Measurements from ENCODE around the gene EPN2.
"Not testable (repeated sequence)": the region's sequence is repeated elsewhere in the genome, so short reads cannot be mapped to it uniquely, and the experiment has no call there.

The EPN2 gene

DNA sequence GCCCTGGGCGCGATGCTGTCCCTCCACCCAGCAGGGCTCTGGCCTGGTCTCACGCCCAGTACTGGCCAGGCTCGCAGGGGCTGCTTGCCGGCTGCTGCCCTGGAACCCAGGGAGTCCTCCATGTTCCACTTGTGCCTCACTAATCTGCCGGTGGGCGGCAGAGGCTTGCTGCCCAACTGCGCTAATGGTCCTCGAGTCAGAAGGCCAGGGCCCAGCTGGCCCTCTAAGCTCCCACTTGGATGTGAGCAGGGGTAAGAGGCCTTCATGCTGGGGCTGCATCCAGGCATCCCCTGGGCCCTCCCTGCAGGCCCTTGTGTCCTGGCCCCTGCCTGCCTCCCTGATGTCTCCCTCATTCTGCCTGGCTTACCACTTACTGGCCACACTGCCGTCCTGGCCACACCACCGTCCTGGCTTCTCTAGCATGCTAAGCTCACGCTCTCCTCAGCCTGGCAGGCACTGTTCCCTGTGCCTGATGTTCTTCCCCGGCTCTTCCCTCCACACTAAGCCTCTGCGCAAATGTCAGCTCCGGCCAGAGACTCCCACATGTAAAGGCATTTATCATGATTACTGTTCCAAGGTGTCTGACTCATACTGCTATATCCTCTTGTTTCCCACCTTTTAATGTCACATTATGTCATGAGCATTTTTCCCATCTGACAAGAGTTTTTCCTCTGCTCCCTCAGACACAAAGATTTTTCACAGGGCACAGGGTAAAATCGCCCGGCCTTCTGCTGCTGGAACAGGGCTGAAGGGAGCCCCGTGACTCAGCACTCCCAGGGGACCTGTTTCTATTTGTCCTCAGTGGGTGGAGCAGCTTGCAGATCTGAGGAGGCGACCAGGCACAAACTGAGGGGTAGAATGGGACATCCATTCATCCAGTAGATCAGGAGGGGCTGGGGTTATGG is 109.4 kb downstream of the EPN2 start:
- peak; percentile 50 to 76 for DNase-seq

- DNase-seq = no peak
Observed at GRCh38 chr17:19347323-19348080, 110.3 kb downstream of the EPN2 start.

- DNase-seq = no peak
Observed at GRCh38 chr17:19348081-19348650, 111.0 kb downstream of the EPN2 start.

- no peak for DNase-seq
Observed at GRCh38 chr17:19348806-19349205, 111.6 kb downstream of the EPN2 start.

DNA sequence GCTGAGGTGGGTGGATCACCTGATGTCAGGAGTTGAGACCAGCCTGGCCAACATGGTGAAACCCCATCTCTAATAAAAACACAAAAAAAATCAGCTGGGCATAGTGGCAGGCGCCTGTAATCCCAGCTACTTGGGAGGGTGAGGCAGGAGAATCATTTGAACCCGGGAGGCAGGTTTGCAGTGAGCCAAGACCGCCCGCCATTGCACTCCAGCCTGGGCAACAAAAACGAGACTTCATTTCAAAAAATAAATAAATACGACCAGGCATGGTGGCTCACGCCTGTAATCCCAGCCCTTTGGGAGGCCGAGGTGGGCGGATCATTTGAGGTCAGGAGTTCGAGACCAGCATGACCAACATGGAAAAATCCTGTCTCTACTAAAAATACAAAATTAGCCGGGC is 116.2 kb downstream of the EPN2 start:
- DNase-seq = not testable (repeated sequence)

- no peak for DNase-seq
Observed at GRCh38 chr17:19354748-19355147, 117.6 kb downstream of the EPN2 start.

GRCh38 chr17:19357351-19357750 is 120.2 kb downstream of the EPN2 start:
- DNase-seq = peak in 1 of 2 experiments; percentile 87

- DNase-seq = peak; percentile 87 to 91
Observed at GRCh38 chr17:19357761-19358160, 120.6 kb downstream of the EPN2 start.

DNA sequence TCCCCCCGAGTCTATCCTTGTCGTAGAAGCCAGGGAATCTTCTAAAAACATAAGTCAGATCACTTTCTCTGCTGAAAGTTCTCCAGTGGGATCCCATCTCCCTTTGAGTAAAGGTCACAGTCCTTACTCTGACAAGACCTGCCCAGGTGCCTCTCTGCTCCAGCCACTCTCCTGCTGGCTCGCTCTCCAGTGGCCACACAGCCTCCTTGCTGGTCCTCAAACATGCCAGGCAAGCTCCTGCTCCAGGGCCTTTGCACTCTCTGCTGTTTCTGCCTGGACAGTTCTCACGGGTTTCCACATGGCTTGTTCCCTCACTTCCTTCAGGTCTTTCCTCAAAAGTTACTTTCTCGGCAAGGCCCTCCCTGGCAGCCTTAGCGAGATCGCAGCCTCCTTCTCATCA is 122.0 kb downstream of the EPN2 start:
- DNase-seq = no peak

DNA sequence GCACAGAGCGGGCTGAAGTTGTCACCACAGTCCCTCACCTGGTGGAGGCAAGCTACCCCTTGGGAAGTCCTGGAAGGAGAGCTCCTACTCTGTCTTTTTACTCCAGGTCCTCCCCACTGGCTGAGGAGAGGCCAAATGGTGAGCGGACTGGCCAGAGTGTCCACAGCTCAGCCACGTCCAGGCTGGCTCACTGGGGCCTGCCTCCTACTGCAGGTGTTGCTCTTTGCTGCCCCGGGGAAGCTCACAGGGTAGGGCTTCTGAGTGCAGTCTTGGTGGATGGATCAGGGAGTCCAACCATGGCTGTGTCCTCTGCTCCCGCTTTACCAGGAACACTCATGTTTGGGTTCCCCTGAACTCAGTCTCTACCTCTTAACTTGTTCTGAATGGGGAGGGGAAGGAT is 122.7 kb downstream of the EPN2 start:
- no peak for DNase-seq

DNA sequence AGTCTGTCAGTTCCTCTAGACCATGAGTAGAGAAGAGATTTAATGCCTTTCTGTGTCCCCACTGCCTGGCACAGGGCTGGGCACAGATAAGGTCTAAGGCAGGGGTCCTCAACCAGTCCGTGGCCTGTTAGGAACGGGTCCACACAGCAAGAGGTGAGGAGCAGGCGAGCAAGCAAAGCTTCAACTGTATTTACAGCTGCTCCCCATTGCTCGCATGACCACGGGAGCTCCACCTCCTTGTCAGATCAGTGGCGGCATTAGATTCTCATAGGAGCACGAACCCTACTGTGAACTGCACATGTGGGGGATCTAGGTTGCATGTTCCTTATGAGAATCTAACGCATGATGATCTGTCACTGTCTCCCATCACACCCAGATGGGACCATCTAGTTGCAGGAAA is 123.6 kb downstream of the EPN2 start:
- DNase-seq = no peak

DNA sequence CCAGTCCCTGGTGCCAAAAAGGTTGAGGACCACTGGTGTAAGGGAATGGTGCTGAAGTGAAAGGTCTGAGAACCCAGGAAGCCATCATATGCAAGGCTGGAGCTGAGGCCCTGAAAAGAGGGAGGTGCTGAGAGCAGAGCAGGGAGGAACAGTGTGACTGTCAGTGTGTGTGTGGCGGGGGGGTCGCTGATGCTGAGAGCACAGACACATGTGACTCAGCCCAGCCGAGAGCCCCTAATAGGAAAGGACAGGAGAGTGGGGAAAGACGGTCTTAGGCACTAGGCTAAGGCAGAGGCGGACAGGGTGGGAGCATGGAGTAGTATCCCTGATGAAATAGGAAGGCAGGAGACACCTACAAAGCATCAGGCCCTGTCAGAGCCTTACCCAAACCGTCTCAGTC is 124.2 kb downstream of the EPN2 start:
- no peak for DNase-seq

DNA sequence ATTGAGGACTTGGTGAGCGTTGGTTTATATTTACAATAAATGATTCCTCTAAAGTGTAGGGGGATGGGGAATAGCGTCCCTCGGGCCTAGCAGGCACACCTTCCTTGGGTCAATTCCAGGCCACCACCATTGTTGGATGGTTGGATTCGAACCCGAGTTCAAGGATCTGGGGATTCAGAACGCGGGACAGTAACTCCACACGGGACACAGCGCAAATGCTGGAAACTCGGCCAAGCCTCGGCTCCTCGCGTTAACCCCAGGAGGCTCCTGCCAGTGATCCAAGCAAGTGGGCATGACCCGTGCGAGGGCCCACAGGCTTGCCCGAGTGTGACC is 124.7 kb downstream of the EPN2 start:
- DNase-seq = no peak

DNA sequence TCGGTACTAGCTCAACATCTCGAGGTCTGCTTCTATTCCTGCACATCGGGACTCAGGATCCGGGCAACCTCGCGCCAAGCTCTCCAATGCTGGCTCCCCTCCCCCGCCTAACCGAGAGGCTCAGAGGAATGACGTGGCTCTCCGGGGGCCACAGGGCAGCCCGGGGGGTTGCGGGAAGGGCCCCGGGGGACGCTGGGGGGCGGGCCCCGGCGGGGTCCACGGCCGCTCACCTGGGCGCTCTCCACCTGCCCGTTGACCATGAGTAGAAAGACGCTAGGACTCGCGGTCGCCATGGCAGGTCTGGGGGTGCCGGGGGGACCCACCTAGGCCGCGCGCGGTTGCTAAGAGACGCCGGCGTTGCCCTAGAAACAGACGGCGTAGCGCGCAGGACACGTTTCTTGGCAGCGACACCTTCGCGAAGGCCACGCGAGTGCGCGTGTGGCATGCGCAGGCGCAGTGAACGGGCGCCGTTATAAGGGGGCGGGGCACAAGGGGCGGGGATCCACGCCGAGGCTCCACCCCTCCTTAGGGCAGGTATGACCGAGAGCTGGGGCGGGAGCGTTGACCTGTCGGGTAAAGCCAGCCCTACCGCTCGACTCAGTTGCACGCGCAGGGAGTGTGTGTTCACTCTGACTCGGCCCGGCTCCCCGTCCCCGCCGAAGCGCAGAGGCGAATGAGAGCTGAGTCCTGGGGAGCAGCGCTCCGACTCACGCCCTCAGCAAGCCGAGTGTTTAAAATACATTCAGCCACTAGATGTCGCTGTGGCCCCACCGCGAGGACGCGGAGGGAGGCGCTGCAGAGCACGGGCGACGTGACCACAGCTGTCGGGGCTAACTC is 125.3 kb downstream of the EPN2 start, which contains the start of gene B9D1:
TSS of gene B9D1 (minus strand) at position 447 of the 837 bp plus-strand sequence. CDS start at position 293, 154 bp downstream.
- peak; percentile 89 for DNase-seq

DNA sequence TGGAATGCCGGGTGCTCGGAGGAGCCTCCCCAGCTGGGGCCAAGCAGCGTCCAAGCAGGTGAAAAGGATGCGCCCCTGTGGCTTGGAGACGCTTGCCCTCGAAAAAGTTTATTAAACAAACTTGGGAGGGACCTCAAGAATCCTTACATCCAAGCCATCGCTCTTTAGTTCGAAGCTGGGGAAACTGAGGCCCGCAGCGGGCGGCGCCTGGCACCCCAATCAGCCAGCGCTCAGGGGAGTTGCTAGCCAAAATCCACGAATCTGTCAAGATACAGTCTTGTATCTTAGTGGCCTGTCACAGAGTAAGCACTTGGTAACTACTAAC is 125.9 kb downstream of the EPN2 start:
- no peak for DNase-seq

- peak in 1 of 2 experiments; percentile 27 for DNase-seq
Observed at GRCh38 chr17:19363460-19364035, 126.4 kb downstream of the EPN2 start.

DNA sequence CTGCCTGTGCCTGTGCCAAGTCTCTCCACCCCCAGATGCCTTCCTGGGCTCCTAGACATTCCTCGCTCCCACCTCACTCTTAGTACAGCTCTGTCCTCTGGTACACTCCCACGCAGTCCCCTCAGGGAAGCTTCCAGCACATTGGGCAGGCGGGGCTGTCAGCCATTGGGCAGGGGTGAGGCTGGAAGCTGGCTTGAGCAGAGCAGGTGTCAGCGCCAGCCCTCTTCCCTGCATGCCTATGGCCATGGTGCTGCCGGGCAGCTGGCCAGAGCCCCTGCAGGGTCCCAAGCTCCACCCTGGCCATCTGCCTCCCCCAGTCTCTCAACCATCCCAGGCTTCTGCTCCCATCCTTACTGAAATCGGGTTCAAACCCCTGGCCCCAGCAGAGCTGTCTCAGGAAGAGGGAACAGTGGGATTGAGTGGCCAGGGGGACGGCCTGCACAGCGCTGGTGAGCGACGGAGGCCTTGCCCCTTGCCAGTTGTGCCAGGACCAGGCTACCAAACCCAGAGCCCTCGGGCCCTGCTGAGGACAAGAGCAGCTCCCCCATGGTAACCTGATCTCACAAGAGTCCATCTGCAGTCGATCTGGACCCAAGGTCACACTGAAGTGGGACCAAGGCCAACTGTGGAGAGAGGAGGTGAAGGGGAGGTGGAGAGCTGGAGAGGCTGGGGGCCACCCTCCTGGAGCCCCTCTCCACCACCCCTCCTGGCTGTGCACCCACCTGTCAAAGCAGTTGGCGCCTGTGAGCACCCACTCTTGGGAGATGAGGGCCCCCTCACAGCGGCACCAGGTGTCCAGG is 127.7 kb downstream of the EPN2 start:
- peak; percentile 84 to 90 for DNase-seq

DNA sequence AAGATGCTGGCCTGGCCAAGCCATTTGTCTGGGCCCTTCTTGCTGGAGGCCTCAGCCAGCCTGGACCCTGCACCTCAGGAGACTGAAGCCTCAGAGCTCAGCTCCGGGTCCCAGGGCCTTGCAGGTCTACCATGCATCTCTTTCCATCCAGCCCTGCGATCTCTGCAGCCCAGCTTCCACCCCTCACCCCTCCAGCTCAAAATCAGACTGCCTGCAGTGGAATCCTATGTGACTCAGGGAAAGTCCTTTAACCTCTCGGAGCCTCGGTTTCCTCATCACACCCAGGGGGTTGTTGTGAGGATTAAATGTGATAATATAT is 128.3 kb downstream of the EPN2 start:
- DNase-seq = no peak

DNA sequence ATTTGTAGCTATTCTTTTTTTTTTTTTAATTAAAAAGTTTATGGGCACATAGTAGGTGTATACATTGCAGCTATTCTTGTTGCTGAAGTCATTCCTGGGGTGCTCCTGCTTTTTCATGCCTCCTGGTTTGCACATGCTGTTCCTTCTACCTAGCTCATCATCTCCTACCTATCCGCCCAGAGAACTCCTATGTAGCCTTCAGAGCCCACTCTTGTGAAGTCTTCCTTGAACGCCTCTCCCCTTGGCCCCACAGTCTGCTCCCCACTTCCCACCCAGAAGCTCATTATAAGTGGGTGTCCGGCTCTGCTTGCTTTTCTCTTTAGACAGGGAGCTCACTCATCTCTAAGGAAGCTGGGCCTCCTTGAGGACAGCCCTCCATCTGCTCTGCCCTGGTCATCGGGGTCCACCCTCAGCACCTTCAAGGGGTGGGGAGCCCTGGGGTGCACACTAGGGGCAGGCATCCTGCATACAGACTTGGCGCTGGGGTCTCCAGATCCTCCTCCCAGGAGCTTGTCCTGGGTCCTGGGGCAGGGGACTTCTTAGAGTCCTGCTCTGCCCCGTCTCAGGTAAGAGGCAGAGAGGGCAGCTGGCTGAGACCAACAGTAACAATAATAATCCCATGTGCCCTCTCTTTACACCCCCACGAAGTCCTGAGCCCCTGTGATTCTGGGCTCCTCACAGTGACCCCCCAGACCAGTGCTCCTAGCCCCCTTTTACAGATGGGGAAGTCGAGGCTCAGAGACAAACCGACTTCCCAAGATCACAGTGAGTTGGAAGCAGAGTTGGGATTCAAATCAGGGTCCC is 128.9 kb downstream of the EPN2 start:
- no peak for DNase-seq

DNA sequence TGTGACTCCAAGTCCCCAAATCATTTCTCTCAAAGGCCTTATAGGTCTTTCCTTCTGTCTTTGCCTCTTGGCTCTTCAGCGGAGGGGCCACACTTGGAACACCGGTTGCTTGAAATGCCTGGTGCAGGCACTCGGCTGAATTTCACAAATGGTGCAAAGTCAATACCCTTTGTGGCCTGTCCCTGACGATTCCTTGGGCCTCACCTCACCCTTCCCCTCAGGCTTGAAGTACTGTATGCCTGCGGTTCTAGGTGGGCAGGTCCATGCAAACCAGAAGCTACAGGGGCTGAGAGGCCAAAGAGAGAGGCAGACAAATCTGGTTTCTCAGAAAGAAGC is 129.4 kb downstream of the EPN2 start:
- DNase-seq = no peak

DNA sequence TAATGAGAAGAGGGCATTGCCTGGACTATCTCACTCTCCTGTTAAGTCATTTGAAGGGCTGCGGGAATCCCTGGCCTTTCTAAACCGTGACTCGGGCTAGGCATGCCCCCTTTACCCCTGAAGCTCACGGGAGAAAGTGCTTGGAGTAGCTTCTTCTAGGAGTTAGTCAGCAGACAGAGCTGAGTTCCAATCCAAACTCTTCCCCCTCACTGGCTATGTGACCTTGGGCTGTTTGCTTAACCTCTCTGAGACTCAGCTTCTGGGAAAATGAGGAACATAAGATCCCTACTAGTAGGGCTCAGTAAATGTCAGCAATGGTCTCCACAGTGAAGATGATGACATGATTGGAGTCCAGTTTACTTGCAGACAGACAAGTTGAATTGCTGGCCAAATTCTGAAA is 131.1 kb downstream of the EPN2 start:
- no peak for DNase-seq
